ENCODE measurements around the gene BATF. TPM values are rescaled to one million over a fixed set of nuclear protein-coding genes. Genes with fewer than 3 reads are reported as not detected.

The BATF gene
- polyA plus RNA-seq, 1 donor from 2014 or later: not detected

DNA sequence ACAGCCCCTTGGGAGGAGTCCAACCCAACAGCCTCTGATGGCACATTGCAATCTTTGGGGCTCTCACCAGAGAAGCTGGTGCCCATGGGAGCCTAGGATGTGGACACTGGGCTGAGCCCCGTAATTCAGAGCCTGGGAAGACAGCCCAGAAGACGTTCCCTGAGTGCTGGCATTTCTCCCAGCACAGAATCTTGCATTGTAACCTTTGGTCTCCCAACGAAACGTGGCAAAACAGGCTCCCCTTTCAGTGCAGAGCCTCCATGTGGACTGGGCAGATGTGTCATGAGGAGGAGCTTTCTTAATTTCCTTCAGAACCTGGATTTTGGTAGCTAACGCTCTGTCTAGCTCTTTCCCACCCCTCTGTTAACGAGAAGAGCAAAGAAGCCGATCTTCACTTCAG, 26.3 kb downstream of the BATF start:
- TF ChIP-seq EZH2 (IDR thresholded peaks at IDR 0.05; ENCODE audit: borderline replicate concordance, insufficient read depth, low read length, poor library complexity, severe bottlenecking) (no peak), EP300 (conservative IDR thresholded peaks at IDR 0.05; ENCODE audit: poor library complexity, severe bottlenecking) (no peak), RAD21 (conservative IDR thresholded peaks at IDR 0.05) (no peak), TAF1 (IDR thresholded peaks at IDR 0.05; ENCODE audit: low read depth) (no peak), CTCF (IDR thresholded peaks at IDR 0.05; ENCODE audit: poor library complexity, severe bottlenecking) (no peak), POLR2AphosphoS5 (IDR thresholded peaks at IDR 0.05) (no peak), MXI1 (conservative IDR thresholded peaks at IDR 0.05; ENCODE audit: poor library complexity, severe bottlenecking) (no peak), SMC3 (conservative IDR thresholded peaks at IDR 0.05; ENCODE audit: poor library complexity) (no peak)
- TF ChIP-seq, protein P1, sequence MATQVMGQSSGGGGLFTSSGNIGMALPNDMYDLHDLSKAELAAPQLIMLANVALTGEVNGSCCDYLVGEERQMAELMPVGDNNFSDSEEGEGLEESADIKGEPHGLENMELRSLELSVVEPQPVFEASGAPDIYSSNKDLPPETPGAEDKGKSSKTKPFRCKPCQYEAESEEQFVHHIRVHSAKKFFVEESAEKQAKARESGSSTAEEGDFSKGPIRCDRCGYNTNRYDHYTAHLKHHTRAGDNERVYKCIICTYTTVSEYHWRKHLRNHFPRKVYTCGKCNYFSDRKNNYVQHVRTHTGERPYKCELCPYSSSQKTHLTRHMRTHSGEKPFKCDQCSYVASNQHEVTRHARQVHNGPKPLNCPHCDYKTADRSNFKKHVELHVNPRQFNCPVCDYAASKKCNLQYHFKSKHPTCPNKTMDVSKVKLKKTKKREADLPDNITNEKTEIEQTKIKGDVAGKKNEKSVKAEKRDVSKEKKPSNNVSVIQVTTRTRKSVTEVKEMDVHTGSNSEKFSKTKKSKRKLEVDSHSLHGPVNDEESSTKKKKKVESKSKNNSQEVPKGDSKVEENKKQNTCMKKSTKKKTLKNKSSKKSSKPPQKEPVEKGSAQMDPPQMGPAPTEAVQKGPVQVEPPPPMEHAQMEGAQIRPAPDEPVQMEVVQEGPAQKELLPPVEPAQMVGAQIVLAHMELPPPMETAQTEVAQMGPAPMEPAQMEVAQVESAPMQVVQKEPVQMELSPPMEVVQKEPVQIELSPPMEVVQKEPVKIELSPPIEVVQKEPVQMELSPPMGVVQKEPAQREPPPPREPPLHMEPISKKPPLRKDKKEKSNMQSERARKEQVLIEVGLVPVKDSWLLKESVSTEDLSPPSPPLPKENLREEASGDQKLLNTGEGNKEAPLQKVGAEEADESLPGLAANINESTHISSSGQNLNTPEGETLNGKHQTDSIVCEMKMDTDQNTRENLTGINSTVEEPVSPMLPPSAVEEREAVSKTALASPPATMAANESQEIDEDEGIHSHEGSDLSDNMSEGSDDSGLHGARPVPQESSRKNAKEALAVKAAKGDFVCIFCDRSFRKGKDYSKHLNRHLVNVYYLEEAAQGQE (IDR thresholded peaks at IDR 0.05; ENCODE audit: borderline replicate concordance): no peak

DNA sequence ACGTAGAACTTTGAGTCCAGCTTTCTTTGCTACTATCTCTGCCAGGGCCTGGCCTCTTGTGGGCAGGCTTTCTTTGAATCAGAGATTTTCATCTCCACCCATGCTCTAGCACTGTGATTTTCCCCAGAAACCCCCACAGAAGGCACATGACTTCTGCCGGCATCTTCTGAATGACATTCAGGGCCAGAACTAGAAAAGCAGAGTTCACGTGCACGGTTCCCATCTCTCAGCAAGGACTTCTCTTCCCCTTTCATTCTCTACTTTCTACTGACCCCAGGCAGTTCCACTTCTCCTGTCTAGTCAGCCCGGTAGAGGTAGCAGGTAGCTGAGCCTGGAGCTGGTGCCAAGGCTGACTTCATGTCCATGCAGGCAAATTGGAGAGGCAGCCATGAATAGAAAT, 26.9 kb downstream of the BATF start:
- Histone ChIP-seq H3K9me3 (ENCODE audit: low read length) (no peaks in the 10 kb centered on the region), H3K4me2 (ENCODE audit: low read length) (no peak overlapping the region), H3F3A (ENCODE audit: insufficient read depth, low read length, poor library complexity, severe bottlenecking) (no peaks in the 10 kb centered on the region), H2AFZ (ENCODE audit: low read depth, low read length) (no peak overlapping the region), H3K4me3 (ENCODE audit: low read length) (no peak overlapping the region), H3K27ac (ENCODE audit: low read length) (no peak overlapping the region), H3K79me2 (replicated peaks; ENCODE audit: insufficient read depth, low read length) (no peaks in the 10 kb centered on the region), H3K9me2 (ENCODE audit: insufficient read depth, low read length) (no peaks in the 10 kb centered on the region), H3K36me3 (ENCODE audit: insufficient read depth, low read length) (no peaks in the 10 kb centered on the region), H3K9ac (ENCODE audit: low read length) (no peak overlapping the region), H3K27me3 (ENCODE audit: insufficient read depth, low read depth, low read length) (no peaks in the 10 kb centered on the region), H4K20me1 (ENCODE audit: insufficient read depth) (no peaks in the 10 kb centered on the region)
- TF ChIP-seq CTCF (IDR thresholded peaks at IDR 0.05; ENCODE audit: poor library complexity, severe bottlenecking) (no peak), MXI1 (conservative IDR thresholded peaks at IDR 0.05; ENCODE audit: poor library complexity, severe bottlenecking) (no peak), TAF1 (IDR thresholded peaks at IDR 0.05; ENCODE audit: low read depth) (no peak), RAD21 (conservative IDR thresholded peaks at IDR 0.05) (no peak), POLR2AphosphoS5 (IDR thresholded peaks at IDR 0.05) (no peak), EP300 (conservative IDR thresholded peaks at IDR 0.05; ENCODE audit: poor library complexity, severe bottlenecking) (no peak), EZH2 (IDR thresholded peaks at IDR 0.05; ENCODE audit: borderline replicate concordance, insufficient read depth, low read length, poor library complexity, severe bottlenecking) (no peak), SMC3 (conservative IDR thresholded peaks at IDR 0.05; ENCODE audit: poor library complexity) (no peak)
- TF ChIP-seq, protein P1 (IDR thresholded peaks at IDR 0.05; ENCODE audit: borderline replicate concordance): no peak

More for the DNA sequence above, 26.3 kb downstream of the BATF start:
- H3K79me2 ChIP-seq (replicated peaks; ENCODE audit: insufficient read depth, low read length): no peaks in the 10 kb centered on the region
- H3K4me3 ChIP-seq (ENCODE audit: low read length): no peak overlapping the region
- H2AFZ ChIP-seq (ENCODE audit: low read depth, low read length): no peak overlapping the region
- no peak overlapping the region for H3K4me2 ChIP-seq (ENCODE audit: low read length)
- H3K27me3 ChIP-seq (ENCODE audit: insufficient read depth, low read depth, low read length): no peaks in the 10 kb centered on the region
- H3F3A ChIP-seq (ENCODE audit: insufficient read depth, low read length, poor library complexity, severe bottlenecking): no peaks in the 10 kb centered on the region
- no peaks in the 10 kb centered on the region for H4K20me1 ChIP-seq (ENCODE audit: insufficient read depth)
- H3K27ac ChIP-seq (ENCODE audit: low read length): no peak overlapping the region
- H3K9me3 ChIP-seq (ENCODE audit: low read length): no peaks in the 10 kb centered on the region
- H3K9me2 ChIP-seq (ENCODE audit: insufficient read depth, low read length): no peaks in the 10 kb centered on the region
- H3K9ac ChIP-seq (ENCODE audit: low read length): no peak overlapping the region
- H3K36me3 ChIP-seq (ENCODE audit: insufficient read depth, low read length): no peaks in the 10 kb centered on the region
